ENCODE measurements around the gene DCTD.

Gene DCTD

DNA sequence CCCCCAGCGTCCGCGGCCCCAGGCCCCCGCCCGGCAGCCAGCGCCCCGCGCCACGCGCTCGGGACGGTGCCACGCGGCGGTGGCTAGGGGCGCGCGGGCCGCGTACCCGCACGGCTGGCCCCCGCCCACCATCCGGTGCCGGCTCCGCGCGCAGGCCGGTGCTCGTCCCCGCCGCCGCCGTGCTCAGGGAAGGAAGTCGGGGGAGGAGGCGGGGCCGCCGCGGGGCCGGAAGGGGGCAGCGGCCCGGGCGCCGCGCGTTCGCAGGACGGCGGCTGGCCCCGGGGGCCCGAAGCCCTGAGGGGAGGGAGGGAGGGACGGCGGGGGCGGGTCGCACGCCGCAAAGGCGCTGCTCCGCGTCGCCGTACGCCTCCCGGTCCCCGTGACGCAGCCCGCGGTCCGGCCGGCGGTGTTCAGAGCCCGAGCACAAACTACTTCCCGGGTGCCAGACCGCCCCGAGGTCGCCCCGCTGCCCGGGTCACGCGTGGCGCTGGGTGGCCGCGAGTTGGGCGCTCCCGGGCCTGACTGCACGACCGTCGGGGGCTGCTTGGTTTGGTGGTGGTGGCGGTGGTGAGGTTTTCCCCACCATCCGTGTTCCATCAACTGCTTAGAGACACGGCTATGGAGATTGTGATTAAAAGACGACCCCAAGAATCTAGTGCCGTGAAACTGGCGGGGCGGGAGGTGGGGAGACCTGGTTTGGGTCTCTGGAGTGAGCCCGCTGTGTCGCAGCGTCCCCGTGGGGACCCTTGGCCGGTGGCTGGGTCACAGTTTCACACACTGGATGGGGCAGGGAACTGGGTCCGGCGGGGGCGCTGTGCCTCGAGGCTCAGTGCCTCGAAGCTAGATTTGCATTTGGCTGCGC, at the start of gene DCTD:
Gene DCTD, minus strand, starts transcription at position 205 of the 862 bp plus-strand sequence. CDS start 1,818 bp downstream, outside the sequence.
- Histone ChIP-seq H3K9ac (ENCODE audit: low read length) (peak within 1 kb of the TSS; percentile 78), H3K27me3 (ENCODE audit: control insufficient read depth in 1 of 2, insufficient read depth in 2 of 2, low read length in 2 of 2) (no peaks in the 10 kb centered on the region), H3K9me3 (ENCODE audit: low read length) (no peaks in the 10 kb centered on the region), H3K36me3 (ENCODE audit: insufficient read depth, low read length) (peaks cover 27% of the 10 kb centered on the region), H3K4me3 (ENCODE audit: low read depth in 1 of 2, low read length in 2 of 2) (peak within 1 kb of the TSS; percentile 74 to 76), H3K4me1 (ENCODE audit: insufficient read depth, low read length) (peaks cover 14% of the 10 kb centered on the region), H3K27ac (ENCODE audit: low read depth, low read length) (peak within 1 kb of the TSS; percentile 97)

- no peaks in the 10 kb centered on the region for H3K4me1 ChIP-seq (ENCODE audit: insufficient read depth, low read length)
- H3K27me3 ChIP-seq (ENCODE audit: control insufficient read depth in 1 of 2, insufficient read depth in 2 of 2, low read length in 2 of 2), result no peaks in the 10 kb centered on the region
- no peaks in the 10 kb centered on the region for H3K36me3 ChIP-seq (ENCODE audit: insufficient read depth, low read length)
- no peaks in the 10 kb centered on the region for H3K9me3 ChIP-seq (ENCODE audit: low read length)
- H3K9ac ChIP-seq (ENCODE audit: low read length), result no peak overlapping the region
- no peak overlapping the region for H3K4me3 ChIP-seq (ENCODE audit: low read depth in 1 of 2, low read length in 2 of 2)
- H3K27ac ChIP-seq (ENCODE audit: low read depth, low read length), result no peak overlapping the region
Observed at GRCh38 chr4:182960746-182961145, 43.6 kb upstream of the DCTD start.

GRCh38 chr4:182960228-182960627, 43.0 kb upstream of the DCTD start:
- Histone ChIP-seq H3K9ac (ENCODE audit: low read length) (no peak overlapping the region), H3K9me3 (ENCODE audit: low read length) (no peaks in the 10 kb centered on the region), H3K36me3 (ENCODE audit: insufficient read depth, low read length) (no peaks in the 10 kb centered on the region), H3K27me3 (ENCODE audit: control insufficient read depth in 1 of 2, insufficient read depth in 2 of 2, low read length in 2 of 2) (no peaks in the 10 kb centered on the region), H3K4me1 (ENCODE audit: insufficient read depth, low read length) (no peaks in the 10 kb centered on the region), H3K27ac (ENCODE audit: low read depth, low read length) (no peak overlapping the region), H3K4me3 (ENCODE audit: low read depth in 1 of 2, low read length in 2 of 2) (no peak overlapping the region)

DNA sequence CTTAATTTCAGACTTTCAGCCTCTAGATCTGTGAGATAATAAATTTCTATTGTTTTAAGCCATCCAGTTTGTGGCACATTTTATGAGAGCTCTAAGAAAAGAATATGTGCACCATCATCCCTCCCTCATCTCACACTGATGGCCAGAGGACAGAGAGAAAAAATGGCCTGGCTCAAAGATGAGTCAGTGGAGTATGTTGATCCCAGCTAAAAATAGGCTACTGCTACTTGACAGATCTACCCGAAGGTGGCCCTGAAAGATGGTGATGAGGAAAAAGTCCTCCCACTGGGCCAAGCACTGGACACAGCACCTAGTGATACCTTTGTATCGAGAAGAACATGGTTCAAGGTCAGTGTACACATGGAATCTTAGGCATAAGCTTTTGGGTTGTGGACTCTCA, 38.2 kb upstream of the DCTD start:
- H3K4me3 ChIP-seq (ENCODE audit: low read depth in 1 of 2, low read length in 2 of 2), result no peak overlapping the region
- no peak overlapping the region for H3K9ac ChIP-seq (ENCODE audit: low read length)
- H3K36me3 ChIP-seq (ENCODE audit: insufficient read depth, low read length), result no peaks in the 10 kb centered on the region
- no peaks in the 10 kb centered on the region for H3K9me3 ChIP-seq (ENCODE audit: low read length)
- no peaks in the 10 kb centered on the region for H3K4me1 ChIP-seq (ENCODE audit: insufficient read depth, low read length)
- H3K27ac ChIP-seq (ENCODE audit: low read depth, low read length), result no peak overlapping the region
- H3K27me3 ChIP-seq (ENCODE audit: control insufficient read depth in 1 of 2, insufficient read depth in 2 of 2, low read length in 2 of 2), result no peaks in the 10 kb centered on the region

- Histone ChIP-seq H3K4me1 (ENCODE audit: insufficient read depth, low read length) (no peaks in the 10 kb centered on the region), H3K4me3 (ENCODE audit: low read depth in 1 of 2, low read length in 2 of 2) (no peak overlapping the region), H3K9ac (ENCODE audit: low read length) (no peak overlapping the region)
Observed at GRCh38 chr4:182944484-182945213, 27.5 kb upstream of the DCTD start.

GRCh38 chr4:182939680-182940079, 22.5 kb upstream of the DCTD start:
- no peaks in the 10 kb centered on the region for H3K36me3 ChIP-seq (ENCODE audit: insufficient read depth, low read length)
- no peak overlapping the region for H3K9ac ChIP-seq (ENCODE audit: low read length)
- H3K4me1 ChIP-seq (ENCODE audit: insufficient read depth, low read length), result peaks cover 4% of the 10 kb centered on the region
- H3K9me3 ChIP-seq (ENCODE audit: low read length), result no peaks in the 10 kb centered on the region
- no peaks in the 10 kb centered on the region for H3K27me3 ChIP-seq (ENCODE audit: control insufficient read depth in 1 of 2, insufficient read depth in 2 of 2, low read length in 2 of 2)
- no peak overlapping the region for H3K27ac ChIP-seq (ENCODE audit: low read depth, low read length)
- no peak overlapping the region for H3K4me3 ChIP-seq (ENCODE audit: low read depth in 1 of 2, low read length in 2 of 2)

More at GRCh38 chr4:182944484-182945213, 27.5 kb upstream of the DCTD start:
- H3K27me3 ChIP-seq (ENCODE audit: control insufficient read depth in 1 of 2, insufficient read depth in 2 of 2, low read length in 2 of 2), result no peaks in the 10 kb centered on the region
- H3K36me3 ChIP-seq (ENCODE audit: insufficient read depth, low read length), result no peaks in the 10 kb centered on the region
- no peaks in the 10 kb centered on the region for H3K9me3 ChIP-seq (ENCODE audit: low read length)
- no peak overlapping the region for H3K27ac ChIP-seq (ENCODE audit: low read depth, low read length)

GRCh38 chr4:182938205-182938645, 21.0 kb upstream of the DCTD start:
- H3K9me3 ChIP-seq (ENCODE audit: low read length), result no peaks in the 10 kb centered on the region
- peaks cover 4% of the 10 kb centered on the region for H3K4me1 ChIP-seq (ENCODE audit: insufficient read depth, low read length)
- H3K4me3 ChIP-seq (ENCODE audit: low read depth in 1 of 2, low read length in 2 of 2), result no peak overlapping the region
- no peak overlapping the region for H3K27ac ChIP-seq (ENCODE audit: low read depth, low read length)
- no peaks in the 10 kb centered on the region for H3K36me3 ChIP-seq (ENCODE audit: insufficient read depth, low read length)
- H3K27me3 ChIP-seq (ENCODE audit: control insufficient read depth in 1 of 2, insufficient read depth in 2 of 2, low read length in 2 of 2), result no peaks in the 10 kb centered on the region
- H3K9ac ChIP-seq (ENCODE audit: low read length), result no peak overlapping the region

DNA sequence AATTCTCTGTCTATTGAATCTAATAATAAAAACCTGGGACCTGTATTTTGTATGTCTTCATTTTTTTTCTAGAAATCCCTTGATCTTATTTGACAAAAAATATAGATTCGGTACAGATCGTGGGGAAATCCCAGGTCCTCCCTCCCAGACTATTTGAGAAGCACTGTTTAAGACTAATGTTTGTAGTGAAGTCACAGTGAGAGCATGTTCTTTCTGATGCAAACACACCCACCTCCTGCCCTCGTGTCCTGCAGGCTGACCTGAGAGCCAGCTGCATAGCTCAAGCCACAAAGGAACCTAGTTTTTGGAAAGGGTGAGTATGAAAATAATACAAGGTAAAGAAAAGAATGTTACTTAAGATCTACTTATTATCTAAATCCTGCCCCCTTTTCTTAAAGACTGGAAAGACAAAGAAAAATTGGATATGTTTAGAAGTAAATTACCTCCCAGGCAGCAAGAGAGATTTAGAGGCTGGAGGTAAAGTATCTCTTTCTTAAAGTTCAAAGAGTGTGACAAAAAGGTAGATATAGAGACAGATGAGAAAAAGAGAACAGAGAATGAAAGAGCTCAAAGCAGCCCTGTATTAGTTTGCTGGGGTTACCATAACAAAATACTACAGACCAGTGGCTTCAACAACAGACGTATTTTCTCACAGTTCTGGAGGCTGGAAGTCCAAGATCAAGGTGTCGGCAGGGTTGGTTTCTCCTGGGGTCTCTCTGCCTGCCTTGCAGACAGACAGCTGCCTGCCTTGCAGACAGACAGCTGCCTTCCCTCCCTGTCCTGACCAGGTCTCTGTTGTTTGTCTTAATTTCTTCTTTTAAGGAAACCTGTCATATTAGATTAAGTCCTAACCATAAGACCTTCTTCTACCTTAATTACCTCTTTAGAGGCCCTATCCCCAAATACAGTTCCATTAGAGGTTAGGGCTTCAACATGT, 20.4 kb upstream of the DCTD start:
- Histone ChIP-seq H3K36me3 (ENCODE audit: insufficient read depth, low read length) (no peaks in the 10 kb centered on the region), H3K27ac (ENCODE audit: low read depth, low read length) (no peak overlapping the region), H3K9me3 (ENCODE audit: low read length) (no peaks in the 10 kb centered on the region), H3K4me1 (ENCODE audit: insufficient read depth, low read length) (peaks cover 4% of the 10 kb centered on the region), H3K27me3 (ENCODE audit: control insufficient read depth in 1 of 2, insufficient read depth in 2 of 2, low read length in 2 of 2) (no peaks in the 10 kb centered on the region), H3K4me3 (ENCODE audit: low read depth in 1 of 2, low read length in 2 of 2) (no peak overlapping the region), H3K9ac (ENCODE audit: low read length) (no peak overlapping the region)

GRCh38 chr4:182932651-182933050, 15.5 kb upstream of the DCTD start:
- Histone ChIP-seq H3K36me3 (ENCODE audit: insufficient read depth, low read length) (no peaks in the 10 kb centered on the region), H3K9me3 (ENCODE audit: low read length) (no peaks in the 10 kb centered on the region), H3K9ac (ENCODE audit: low read length) (no peak overlapping the region), H3K4me1 (ENCODE audit: insufficient read depth, low read length) (peaks cover 8% of the 10 kb centered on the region), H3K27me3 (ENCODE audit: control insufficient read depth in 1 of 2, insufficient read depth in 2 of 2, low read length in 2 of 2) (no peaks in the 10 kb centered on the region), H3K27ac (ENCODE audit: low read depth, low read length) (no peak overlapping the region), H3K4me3 (ENCODE audit: low read depth in 1 of 2, low read length in 2 of 2) (no peak overlapping the region)

GRCh38 chr4:182931691-182932345, 14.6 kb upstream of the DCTD start:
- no peaks in the 10 kb centered on the region for H3K36me3 ChIP-seq (ENCODE audit: insufficient read depth, low read length)
- H3K9me3 ChIP-seq (ENCODE audit: low read length), result no peaks in the 10 kb centered on the region
- H3K9ac ChIP-seq (ENCODE audit: low read length), result no peak overlapping the region
- no peaks in the 10 kb centered on the region for H3K27me3 ChIP-seq (ENCODE audit: control insufficient read depth in 1 of 2, insufficient read depth in 2 of 2, low read length in 2 of 2)
- H3K4me3 ChIP-seq (ENCODE audit: low read depth in 1 of 2, low read length in 2 of 2), result no peak overlapping the region
- no peak overlapping the region for H3K27ac ChIP-seq (ENCODE audit: low read depth, low read length)
- H3K4me1 ChIP-seq (ENCODE audit: insufficient read depth, low read length), result peaks cover 8% of the 10 kb centered on the region

All from muscle layer of colon (tissue), 2 donors.